Putamen (tissue), 1 donor: ENCODE data around the gene XAGE3.
"Not testable (repeated sequence)": the region's sequence is repeated elsewhere in the genome, so short reads cannot be mapped to it uniquely, and the experiment has no call there.

ENCODE experiments used
- DNase-seq: peaks from one replicate; pipeline ENCODE4 v3.0.0-alpha.2; 2016; ENCODE audit warnings: low spot score

The XAGE3 gene

GRCh38 chrX:52843619-52844018 is 24.3 kb downstream of the XAGE3 start:
- DNase-seq = not testable (repeated sequence)

DNA sequence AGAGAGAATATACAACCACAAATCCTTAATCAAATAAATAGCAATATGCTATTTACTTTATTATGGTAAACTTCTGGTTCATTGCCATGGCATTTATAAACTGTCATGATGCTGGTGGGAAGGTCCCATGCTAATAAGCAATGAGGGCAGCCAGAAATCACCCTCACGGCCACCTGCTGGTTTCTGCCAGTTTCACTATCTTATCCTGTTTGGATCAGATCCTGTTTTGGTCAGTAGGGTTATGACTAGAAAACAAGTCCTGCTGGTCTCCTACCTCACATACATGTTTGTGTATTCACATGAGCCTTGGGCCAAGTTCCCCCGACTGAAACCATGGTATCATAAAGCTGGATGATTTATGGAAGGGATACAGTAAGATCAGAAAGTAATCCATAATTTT is 28.7 kb downstream of the XAGE3 start:
- no peak for DNase-seq

GRCh38 chrX:52830551-52830950 is 37.3 kb downstream of the XAGE3 start:
- no peak for DNase-seq

GRCh38 chrX:52824608-52825007 is 43.3 kb downstream of the XAGE3 start:
- no peak for DNase-seq

- DNase-seq = no peak
Observed at GRCh38 chrX:52821079-52821760, 46.7 kb downstream of the XAGE3 start.

GRCh38 chrX:52819788-52820187 is 48.1 kb downstream of the XAGE3 start:
- DNase-seq = no peak
